ENCODE data around the gene SLC2A11. TPM values are rescaled to one million over a fixed set of nuclear protein-coding genes. Genes with fewer than 3 reads are reported as not detected.

Gene SLC2A11
- total RNA-seq, 2 donors from 2014 or later: 23.6 to 32.3 TPM

DNA sequence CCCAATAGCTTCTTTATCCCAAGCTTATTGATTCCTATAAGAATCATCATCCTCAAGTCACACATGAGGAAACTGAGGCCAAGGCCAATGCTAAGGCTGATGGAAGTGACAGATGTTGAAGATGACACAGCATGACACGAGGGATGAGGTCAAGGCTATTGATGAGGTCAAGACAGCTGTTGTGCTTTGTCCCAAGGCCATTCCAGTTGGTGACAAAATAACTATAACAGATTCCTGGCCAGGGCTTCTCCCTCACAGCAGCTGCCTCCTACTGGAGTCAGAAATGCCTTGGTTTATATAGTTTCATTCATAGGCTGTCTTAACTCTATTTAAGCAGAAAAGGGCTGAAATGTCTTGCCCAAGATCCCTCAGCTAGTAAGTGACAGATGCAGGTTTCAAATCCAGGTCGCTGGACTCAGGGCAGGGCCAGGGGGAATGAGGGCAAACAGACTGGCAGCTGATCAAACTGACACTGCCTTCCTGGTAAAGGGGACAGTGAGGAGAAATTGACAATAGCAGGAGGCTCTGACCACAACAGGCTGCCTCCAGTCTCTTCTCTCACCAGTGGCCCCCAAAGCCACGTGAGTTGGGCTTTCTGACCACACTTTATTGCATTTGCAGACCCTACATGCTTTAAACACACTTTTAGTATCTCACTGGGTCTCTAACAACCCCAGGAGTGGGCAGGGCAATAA lies 53.0 kb downstream of the SLC2A11 start:
- DNase-seq (peak in 1 of 4 donors; percentile 7), ATAC-seq (no peak)
- Histone ChIP-seq H3K27ac (no peak overlapping the region), H3K36me3 (replicated peaks in 1 of 2; ENCODE audit: insufficient read depth in 1 of 2, low read depth in 2 of 2) (no peaks in the 10 kb centered on the region), H3K27me3 (no peaks in the 10 kb centered on the region), H3K9me3 (no peaks in the 10 kb centered on the region), H3K4me1 (peaks cover 17% of the 10 kb centered on the region), H3K4me3 (no peak overlapping the region)
- 60 to 64% methylated on average over 3 of the region's 3 CpGs for WGBS, 2 donors
- TF ChIP-seq, protein P1, sequence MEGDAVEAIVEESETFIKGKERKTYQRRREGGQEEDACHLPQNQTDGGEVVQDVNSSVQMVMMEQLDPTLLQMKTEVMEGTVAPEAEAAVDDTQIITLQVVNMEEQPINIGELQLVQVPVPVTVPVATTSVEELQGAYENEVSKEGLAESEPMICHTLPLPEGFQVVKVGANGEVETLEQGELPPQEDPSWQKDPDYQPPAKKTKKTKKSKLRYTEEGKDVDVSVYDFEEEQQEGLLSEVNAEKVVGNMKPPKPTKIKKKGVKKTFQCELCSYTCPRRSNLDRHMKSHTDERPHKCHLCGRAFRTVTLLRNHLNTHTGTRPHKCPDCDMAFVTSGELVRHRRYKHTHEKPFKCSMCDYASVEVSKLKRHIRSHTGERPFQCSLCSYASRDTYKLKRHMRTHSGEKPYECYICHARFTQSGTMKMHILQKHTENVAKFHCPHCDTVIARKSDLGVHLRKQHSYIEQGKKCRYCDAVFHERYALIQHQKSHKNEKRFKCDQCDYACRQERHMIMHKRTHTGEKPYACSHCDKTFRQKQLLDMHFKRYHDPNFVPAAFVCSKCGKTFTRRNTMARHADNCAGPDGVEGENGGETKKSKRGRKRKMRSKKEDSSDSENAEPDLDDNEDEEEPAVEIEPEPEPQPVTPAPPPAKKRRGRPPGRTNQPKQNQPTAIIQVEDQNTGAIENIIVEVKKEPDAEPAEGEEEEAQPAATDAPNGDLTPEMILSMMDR (IDR thresholded peaks at IDR 0.05): no peak
- intact Hi-C loops (cut with DNase I): no loop called here

DNA sequence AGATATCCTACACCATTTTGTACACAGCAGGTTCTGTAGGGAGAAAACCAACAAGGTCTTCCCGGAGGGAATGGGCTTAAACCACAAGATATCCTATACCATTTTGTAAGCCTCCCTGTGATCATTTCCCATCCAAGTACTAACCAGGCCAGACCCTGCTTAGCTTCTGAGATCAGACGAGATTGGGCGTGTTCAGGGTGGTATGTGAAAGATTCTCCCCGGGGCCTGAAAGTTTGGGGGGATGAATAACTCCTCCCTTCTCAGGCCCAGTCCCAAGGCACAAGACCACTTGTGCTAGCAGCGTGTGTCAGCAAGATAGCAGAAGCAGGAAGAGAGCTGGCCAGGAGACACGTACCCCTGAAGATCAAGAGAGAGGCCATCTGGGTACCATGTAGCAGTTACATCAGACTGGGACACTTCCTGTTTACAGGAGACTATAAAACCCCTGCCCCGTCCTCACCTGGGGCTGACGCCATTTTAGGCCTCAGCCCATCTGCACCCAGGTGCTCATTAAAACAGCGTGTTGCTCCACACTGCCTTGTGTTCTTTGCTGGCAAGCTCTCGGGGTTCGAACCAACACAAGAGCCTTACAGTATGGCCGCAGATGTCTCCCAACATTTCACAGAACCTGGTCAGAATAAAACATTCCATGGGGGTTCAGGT lies 53.8 kb downstream of the SLC2A11 start:
- Histone ChIP-seq H3K4me3 (no peak overlapping the region), H3K9me3 (no peaks in the 10 kb centered on the region), H3K4me1 (peaks cover 17% of the 10 kb centered on the region), H3K27me3 (no peaks in the 10 kb centered on the region), H3K36me3 (replicated peaks in 1 of 2; ENCODE audit: insufficient read depth in 1 of 2, low read depth in 2 of 2) (no peaks in the 10 kb centered on the region), H3K27ac (no peak overlapping the region)
- ATAC-seq: no peak
- WGBS, 2 donors: 90% methylated on average over 12 of the region's 12 CpGs
- no peak for DNase-seq
- intact Hi-C loops (cut with DNase I): no loop called here
- no peak for TF ChIP-seq POLR2A (IDR thresholded peaks at IDR 0.05)
- TF ChIP-seq, protein P1 (IDR thresholded peaks at IDR 0.05): no peak

DNA sequence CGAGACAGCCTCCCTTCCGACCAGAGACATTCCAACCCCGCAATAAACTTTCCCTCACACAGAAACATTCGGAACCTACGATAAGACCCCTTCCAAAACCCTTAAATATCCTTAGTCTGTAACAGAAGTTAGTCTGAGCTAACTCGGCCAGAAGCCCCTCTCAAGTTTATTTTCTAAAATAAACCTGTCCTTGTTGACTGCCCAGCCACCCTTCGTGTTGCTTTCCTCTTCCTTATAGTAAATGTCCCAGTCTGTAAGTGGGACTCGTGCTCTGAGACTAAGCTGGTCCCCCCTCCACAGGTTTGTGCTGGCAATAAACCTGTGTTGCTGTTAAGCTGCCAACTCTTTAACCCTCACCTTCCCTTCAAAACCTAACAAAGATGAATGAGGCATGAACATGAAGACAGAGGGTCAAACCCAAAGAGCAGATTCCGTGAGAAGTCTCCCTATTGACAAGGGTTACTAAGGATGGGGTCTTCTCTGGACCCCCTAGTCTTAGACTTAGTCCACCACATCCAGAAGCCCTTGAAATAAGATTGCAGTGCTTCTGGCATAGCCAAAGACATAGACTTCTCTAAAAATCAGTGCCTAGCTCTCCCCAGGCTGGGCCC lies 54.7 kb downstream of the SLC2A11 start:
- 87 to 88% methylated on average over 9 of the region's 9 CpGs for WGBS, 2 donors
- TF ChIP-seq, protein P1 (IDR thresholded peaks at IDR 0.05): no peak
- no peak for TF ChIP-seq POLR2A (IDR thresholded peaks at IDR 0.05)
- Histone ChIP-seq H3K36me3 (replicated peaks in 1 of 2; ENCODE audit: insufficient read depth in 1 of 2, low read depth in 2 of 2) (no peaks in the 10 kb centered on the region), H3K4me3 (no peak overlapping the region), H3K9me3 (no peaks in the 10 kb centered on the region), H3K27me3 (no peaks in the 10 kb centered on the region), H3K4me1 (peaks cover 17% of the 10 kb centered on the region), H3K27ac (no peak overlapping the region)
- DNase-seq (no peak), ATAC-seq (no peak)
- intact Hi-C loops (cut with DNase I): no loop called here

DNA sequence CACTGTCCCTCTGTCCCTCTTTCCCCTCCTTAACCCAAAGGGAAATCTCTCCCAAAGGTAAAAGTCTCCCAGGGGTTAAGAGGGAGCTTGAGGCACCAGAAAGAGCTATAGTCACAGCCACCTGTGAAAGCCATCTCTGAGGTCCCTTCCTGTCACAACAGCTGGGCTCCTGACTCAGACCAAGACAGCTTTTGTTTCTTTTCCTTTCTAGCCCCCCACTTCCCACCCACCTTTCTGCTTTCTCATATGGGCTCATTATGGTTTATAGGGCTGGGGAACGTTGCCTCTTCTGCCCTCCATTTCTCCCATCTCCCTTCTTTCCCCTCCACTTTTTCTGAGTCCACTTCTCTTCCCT lies 55.6 kb downstream of the SLC2A11 start:
- 0% methylated on average over 1 of the region's 1 CpG for WGBS, 2 donors

More for the DNA sequence above, 55.6 kb downstream of the SLC2A11 start:
- Histone ChIP-seq H3K4me3 (peak overlapping the region; percentile 2 to 22), H3K27me3 (no peaks in the 10 kb centered on the region), H3K9me3 (no peaks in the 10 kb centered on the region), H3K36me3 (replicated peaks in 1 of 2; ENCODE audit: insufficient read depth in 1 of 2, low read depth in 2 of 2) (no peaks in the 10 kb centered on the region), H3K4me1 (peaks cover 17% of the 10 kb centered on the region), H3K27ac (peak overlapping the region; percentile 81 to 89 (median 84))
- ATAC-seq: no peak
- intact Hi-C loops (cut with DNase I): no loop called here
- TF ChIP-seq, protein P1 (IDR thresholded peaks at IDR 0.05): no peak
- TF ChIP-seq POLR2A (IDR thresholded peaks at IDR 0.05): no peak
- DNase-seq: no peak

All from body of pancreas (tissue), 4 donors.